Bone marrow (tissue), 2 donors: ENCODE data around the gene HTT-AS.
A peak's percentile ranks its signal among the peaks of the same experiment; 100 is the strongest.
"Not testable (repeated sequence)": the region's sequence is repeated elsewhere in the genome, so short reads cannot be mapped to it uniquely, and the experiment has no call there.

ENCODE experiments used
- DNase-seq, 2 donors: peaks; one replicate each; lab custom pipeline; 2025; lab: John Stamatoyannopoulos, UW

The HTT-AS gene

GRCh38 chr4:3074078-3074845 is at the start of gene HTT-AS, which contains the start of gene HTT:
HTT-AS (minus strand) TSS chr4:3074538.
HTT (plus strand) TSS chr4:3074681; CDS start chr4:3074826, 145 bp downstream.
- DNase-seq = peak; percentile 90 to 98

GRCh38 chr4:3123181-3123671 is 48.9 kb upstream of the HTT-AS start:
- no peak for DNase-seq

DNA sequence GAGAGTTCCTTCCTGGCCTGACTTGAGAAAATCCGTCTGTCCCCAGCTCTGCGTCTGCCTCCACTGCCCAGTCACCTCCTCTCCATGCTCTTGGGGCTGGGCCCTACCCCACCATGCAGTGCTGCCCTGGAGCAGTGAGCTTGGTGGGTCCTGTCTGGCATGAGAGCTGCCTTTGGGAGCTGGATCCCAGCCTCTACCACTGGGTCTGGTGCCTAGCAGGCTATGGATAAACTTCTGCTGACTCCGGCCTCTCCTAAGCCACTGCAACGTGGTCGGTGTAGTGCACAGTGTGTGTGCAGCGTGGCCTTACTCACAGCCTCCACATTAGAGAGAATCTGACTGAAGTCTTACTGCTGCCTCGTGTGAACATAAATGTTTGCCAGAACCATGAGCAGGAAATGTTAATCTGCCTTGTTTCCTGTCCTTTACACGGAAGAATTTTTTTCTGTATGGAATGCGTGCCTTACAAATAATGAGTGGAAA is 47.8 kb upstream of the HTT-AS start:
- DNase-seq = no peak

- DNase-seq = no peak
Observed at GRCh38 chr4:3121596-3121995, 47.3 kb upstream of the HTT-AS start.

- no peak for DNase-seq
Observed at GRCh38 chr4:3121110-3121509, 46.8 kb upstream of the HTT-AS start.

- DNase-seq = no peak
Observed at GRCh38 chr4:3119464-3119863, 45.1 kb upstream of the HTT-AS start.

- DNase-seq = no peak
Observed at GRCh38 chr4:3118312-3118711, 44.0 kb upstream of the HTT-AS start.

GRCh38 chr4:3116955-3117354 is 42.6 kb upstream of the HTT-AS start:
- no peak for DNase-seq

- no peak for DNase-seq
Observed at GRCh38 chr4:3115637-3116270, 41.4 kb upstream of the HTT-AS start.

DNA sequence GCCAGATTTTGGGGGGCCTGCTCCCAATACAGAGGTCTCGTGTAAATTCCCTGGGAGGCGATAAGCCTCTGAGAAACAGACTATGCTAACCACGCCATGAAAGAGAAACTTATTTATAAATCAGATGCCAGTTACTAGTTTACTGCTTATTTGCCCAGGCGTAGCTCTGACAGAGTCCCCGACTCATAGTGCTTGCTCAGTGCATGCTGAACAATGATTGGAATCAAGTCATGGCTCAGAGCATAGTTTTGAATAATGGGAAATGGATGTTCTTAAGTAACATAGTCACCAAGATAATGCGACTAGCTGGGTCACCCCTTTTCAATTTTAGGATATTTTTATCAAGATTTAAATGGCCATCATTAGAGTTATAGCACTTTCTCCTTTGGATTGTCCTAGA is 40.0 kb upstream of the HTT-AS start:
- DNase-seq = no peak

GRCh38 chr4:3112609-3113469 is 38.5 kb upstream of the HTT-AS start:
- no peak for DNase-seq

DNA sequence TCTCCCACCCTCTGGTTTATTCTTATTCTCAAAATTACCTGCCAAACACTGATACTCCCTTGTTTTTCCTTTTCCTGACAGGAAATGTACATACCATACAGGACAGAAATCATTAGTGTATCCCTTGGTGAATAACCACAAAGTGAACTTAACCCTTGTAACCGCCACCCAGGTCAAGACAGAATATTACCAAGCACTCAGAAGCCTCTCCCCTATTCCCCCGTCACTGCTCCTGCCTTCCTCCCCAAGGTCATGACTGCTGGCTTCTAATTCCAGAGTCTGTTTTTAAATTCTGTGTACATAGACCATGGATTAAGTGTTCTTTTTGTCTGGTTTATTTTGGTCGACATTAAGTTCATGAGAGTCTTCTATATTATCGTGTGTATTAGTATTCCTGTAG is 37.9 kb upstream of the HTT-AS start:
- no peak for DNase-seq

GRCh38 chr4:3111461-3111860 is 37.1 kb upstream of the HTT-AS start:
- no peak for DNase-seq

GRCh38 chr4:3108211-3108610 is 33.9 kb upstream of the HTT-AS start:
- DNase-seq = no peak

DNA sequence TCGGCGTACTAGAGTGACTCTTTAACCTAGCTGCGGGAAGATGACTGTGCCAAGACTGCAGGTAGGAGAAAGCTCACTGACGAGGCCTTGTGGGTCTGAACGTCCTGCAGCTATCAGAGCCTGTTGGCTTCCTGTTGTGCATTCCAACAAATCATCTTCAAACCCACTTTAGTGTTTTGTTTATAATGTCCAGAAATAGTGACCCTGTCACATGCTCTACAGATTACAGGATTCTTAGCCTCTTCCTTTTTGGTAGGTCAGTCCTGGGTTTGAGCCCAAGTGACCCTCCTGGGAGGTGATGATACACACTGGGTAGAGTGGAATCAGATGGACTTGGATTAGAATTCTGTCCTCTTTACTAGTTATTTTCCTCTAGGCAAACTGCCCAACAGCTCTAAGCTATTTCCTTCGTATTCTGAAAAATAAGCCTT is 33.4 kb upstream of the HTT-AS start:
- DNase-seq = no peak

DNA sequence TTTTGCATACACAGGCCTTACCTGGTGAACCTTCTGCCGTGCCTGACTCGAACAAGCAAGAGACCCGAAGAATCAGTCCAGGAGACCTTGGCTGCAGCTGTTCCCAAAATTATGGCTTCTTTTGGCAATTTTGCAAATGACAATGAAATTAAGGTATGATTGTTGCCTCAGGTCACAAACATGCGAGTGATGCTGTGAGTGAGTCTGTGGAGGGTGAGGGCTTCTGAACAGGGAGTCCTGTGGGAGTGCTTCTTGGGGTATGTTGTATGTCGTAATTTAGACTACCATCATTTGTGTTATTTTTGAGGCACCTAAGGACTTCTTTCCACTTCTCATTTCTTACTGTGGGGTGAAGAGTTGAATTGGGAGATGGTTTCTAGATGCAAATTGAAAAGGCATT is 32.9 kb upstream of the HTT-AS start:
- DNase-seq = no peak

- peak; percentile 74 to 96 for DNase-seq
Observed at GRCh38 chr4:3106339-3107186, 32.2 kb upstream of the HTT-AS start.

DNA sequence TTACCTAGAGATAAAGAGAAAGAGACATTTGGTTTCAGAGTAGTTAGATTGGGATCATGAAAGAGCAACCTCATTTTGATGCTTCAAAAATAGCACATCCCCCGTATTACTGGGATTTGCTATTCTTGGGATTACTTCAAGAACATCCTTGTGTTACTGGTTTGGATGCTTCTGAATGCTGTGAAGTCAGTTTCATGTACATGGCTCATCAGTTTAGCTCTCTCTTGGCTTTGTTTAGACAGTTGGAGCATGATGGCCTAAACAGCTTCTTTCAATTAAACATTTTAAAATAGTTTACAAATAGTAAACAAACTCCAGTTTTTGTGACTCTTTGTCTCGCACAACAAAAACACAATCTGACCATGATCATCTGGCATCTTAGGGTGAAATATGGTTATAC is 24.0 kb upstream of the HTT-AS start:
- no peak for DNase-seq

DNA sequence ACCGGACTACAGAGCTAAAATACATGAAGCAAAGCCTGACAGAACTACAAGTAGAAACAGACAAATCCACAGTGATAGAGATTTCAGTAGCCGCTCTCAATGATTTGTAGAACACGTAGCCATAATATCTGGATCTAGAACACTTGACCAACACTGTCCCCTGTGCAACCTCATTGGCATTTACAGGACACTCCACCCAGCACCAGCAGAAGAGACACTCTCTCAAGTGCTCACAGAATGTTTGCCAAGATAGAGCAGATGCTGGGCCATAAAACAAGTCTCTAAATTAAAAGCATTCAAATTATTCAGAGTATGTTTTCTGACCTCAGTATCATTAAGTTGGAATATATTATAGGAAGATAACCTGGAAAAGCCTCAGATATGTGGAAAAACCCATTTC is 21.9 kb upstream of the HTT-AS start:
- no peak for DNase-seq

DNA sequence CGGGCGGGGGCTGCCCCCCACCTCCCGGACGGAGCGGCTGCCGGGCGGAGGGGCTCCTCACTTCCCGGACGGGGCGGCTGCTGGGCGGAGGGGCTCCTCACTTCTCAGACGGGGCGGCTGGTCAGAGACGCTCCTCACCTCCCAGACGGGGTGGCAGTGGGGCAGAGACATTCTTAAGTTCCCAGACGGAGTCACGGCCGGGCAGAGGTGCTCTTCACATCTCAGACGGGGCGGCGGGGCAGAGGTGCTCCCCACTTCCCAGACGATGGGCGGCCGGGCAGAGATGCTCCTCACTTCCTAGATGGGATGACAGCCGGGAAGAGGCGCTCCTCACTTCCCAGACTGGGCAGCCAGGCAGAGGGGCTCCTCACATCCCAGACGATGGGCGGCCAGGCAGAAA is 20.4 kb upstream of the HTT-AS start:
- not testable (repeated sequence) for DNase-seq

GRCh38 chr4:3091464-3091863 is 17.1 kb upstream of the HTT-AS start:
- DNase-seq = no peak
